GM12874 (cell line): Measurements from ENCODE around the gene FBRS.
A peak's percentile ranks its signal among the peaks of the same experiment; 100 is the strongest.

Source experiments
- TF ChIP-seq, protein P1 (sequence below): IDR thresholded peaks from 2 replicates; pipeline ENCODE4 v1.5.1; 2011; ENCODE audit warnings: low read depth, mild to moderate bottlenecking, control low read depth, low read length, moderate library complexity; ENCODE audit not compliant: insufficient read depth

The FBRS gene

DNA sequence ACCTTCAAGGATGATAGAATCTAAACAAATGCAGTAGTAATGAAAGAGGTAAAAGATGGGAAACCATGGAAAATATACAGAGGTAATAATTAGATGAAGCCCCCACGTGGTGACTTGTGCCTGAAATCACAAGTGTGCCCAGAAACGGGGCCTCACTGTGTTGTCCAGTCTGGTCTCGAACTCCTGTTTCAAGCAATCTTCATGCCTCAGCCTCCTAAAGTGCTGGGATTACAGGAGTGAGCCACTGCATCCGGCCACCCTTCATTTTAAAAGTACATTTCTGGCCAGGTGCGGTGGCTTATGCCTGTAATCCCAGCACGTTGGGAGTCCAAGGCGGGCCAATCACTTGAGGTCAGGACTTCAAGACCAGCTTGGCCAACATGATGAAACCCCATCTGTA, 21.6 kb upstream of the FBRS start:
- TF ChIP-seq, protein P1, sequence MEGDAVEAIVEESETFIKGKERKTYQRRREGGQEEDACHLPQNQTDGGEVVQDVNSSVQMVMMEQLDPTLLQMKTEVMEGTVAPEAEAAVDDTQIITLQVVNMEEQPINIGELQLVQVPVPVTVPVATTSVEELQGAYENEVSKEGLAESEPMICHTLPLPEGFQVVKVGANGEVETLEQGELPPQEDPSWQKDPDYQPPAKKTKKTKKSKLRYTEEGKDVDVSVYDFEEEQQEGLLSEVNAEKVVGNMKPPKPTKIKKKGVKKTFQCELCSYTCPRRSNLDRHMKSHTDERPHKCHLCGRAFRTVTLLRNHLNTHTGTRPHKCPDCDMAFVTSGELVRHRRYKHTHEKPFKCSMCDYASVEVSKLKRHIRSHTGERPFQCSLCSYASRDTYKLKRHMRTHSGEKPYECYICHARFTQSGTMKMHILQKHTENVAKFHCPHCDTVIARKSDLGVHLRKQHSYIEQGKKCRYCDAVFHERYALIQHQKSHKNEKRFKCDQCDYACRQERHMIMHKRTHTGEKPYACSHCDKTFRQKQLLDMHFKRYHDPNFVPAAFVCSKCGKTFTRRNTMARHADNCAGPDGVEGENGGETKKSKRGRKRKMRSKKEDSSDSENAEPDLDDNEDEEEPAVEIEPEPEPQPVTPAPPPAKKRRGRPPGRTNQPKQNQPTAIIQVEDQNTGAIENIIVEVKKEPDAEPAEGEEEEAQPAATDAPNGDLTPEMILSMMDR: no peak

DNA sequence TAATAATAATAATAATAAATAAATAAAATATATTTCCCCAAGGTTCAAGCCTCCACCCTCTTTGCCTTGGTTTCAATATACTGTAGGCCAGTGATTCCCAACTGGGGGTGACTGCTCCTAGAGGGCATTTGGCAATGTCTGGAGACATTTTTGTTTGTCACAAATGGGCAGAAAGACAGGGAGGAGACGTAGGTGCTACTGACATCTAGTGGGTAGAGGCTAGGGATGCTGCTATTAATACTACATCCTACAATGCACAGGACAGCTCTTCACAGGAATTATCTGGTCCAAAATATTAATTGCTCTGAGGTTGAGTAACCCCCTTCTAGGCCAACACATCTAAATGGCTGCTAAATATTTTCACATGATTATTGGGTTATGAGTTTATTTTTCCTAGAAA, 20.3 kb upstream of the FBRS start:
- TF ChIP-seq, protein P1: peak; percentile 59

DNA sequence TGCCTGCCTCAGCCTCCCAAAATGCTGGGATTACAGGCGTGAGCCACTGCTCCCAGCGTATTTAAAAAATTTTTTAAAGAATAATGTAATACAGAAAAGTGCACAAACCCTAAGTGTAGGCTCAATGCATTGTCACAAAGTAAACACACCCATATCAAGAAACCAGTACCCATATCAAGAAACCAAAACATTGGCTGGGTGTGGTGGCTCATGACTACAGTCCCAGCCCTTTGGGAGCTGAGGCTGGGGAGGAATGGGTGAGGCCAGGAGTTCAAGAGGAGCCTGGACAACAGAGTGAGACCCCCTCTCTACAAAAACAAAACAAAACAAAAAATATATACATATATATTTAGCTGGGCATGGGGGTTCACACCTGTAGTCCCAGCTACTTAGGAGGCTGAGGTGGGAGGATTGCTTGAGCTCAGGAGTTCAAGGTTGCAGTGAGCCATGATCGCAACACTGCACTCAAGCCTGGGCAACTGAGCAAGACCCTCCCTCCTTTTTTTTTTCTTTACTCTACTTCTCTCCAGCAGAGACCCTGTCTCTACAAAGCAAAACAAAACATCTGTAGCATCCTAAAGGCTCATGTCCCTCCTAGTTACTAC, 16.8 kb upstream of the FBRS start:
- TF ChIP-seq, protein P1: no peak

DNA sequence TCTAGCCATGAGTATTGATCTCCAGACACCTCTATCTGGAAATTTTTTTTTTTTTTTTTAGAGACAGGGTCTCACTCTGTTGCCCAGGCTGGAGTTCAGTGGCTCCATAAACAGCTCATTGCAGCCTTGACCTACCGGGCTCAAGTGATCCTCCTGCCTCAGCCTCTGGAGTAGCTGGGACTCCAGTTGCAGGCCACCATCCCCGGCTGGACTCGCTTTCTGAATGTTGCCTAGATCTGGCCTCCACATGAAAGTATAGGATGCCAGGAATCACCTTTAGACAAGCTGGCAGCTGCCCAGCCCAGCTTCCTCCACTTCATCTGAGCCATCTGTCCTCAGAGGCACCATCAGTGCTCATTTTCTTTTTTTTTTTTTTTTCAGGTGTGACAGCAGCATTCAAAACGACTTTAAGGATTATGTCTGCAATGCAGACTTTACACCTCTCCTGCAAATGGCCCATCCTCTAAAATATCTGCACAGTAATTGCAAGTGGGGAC, 13.8 kb upstream of the FBRS start:
- TF ChIP-seq, protein P1: no peak

DNA sequence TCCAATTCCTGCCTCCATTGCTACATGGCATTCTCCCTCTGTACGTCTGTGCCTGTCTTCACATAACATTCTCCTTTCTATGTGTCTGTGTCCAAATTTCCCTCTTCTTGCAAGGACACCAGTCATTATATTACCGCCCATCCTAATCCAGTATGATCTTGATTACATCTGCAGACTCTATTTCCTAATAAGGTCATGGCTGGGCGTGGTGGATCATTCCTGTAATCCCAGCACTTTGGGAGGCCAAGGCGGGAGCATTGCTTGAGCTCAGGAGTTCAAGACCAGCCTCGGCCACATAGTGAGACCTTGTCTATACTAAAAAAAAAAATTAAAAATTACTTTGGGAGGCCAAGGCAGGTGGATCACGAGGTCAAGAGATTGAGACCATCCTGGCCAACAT, 12.5 kb upstream of the FBRS start:
- TF ChIP-seq, protein P1: no peak

DNA sequence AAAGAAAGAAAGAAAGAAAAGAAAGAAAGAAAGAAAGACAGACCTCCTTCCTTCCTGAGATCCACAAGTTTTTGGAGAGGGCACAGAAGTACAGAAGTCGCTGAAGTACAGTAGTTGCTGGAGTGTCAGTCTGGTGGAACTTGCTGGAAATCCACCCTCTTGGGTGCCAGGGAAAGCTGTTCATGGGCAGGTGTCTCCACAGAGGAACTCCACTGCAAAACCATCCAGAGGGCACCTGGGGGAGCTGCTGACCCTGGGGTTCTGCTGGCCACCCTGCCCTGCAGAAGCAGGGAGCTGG, 11.0 kb upstream of the FBRS start:
- TF ChIP-seq, protein P1: no peak

DNA sequence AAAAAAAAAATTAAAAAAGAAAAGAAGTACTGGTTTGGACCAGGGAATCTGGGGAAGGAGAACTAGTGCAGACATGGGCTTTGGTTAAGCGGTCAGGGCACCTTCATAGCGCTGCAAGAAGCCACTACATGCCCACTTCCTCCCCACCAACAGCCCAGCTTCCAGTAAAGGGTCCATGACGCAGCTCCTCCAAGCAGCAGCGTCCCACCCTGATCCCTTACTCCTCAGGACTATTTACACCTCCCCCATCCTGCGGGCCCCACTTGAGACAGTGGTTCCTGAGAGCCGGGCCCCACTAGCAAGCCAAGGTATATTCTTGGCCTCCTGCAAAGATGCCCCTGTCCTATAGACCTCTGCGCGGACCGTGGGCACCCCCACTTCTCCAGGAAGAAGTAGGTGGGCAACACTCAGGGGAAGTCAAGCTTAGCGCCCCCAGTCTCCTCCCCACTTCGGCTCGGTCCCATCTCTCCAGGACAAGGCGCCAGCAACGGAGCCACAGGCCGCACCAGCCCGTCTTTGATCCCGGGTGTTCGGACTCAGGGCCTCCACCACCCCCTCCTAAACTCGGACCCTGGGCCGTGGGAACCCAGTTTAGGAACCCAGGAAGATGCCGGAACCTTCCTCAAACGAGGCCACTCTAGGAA, 8.4 kb upstream of the FBRS start:
- TF ChIP-seq, protein P1: no peak
